GM21447 (cell line): ENCODE data around the gene GSDME.

ENCODE experiments used
- ATAC-seq: cut with Tn5 transposase; IDR thresholded peaks from one replicate; pipeline ENCODE4 v1.9.1; 2021; ENCODE audit not compliant: unreplicated experiment

The GSDME gene

DNA sequence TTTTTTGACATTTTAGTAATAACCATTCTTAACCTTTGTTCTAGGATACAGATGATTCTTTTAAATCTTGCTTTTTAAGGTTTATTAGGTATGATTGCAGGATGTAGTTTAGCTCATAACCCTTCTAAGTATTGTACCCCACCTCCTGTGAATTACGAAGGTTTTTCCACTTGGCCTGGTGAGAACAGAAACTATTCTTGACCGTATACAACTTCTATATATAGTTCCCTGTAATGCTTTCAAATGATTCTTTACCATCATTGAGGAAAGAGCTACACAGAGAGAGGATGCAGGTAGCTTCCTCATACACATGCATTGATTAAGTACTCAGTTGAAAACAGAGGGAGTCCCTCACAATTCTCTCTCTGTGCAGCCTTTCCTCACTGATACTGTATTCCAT is 97.8 kb downstream of the GSDME start:
- peak; percentile 86 for ATAC-seq

GRCh38 chr7:24657980-24658379 is 99.3 kb downstream of the GSDME start:
- ATAC-seq: no peak

DNA sequence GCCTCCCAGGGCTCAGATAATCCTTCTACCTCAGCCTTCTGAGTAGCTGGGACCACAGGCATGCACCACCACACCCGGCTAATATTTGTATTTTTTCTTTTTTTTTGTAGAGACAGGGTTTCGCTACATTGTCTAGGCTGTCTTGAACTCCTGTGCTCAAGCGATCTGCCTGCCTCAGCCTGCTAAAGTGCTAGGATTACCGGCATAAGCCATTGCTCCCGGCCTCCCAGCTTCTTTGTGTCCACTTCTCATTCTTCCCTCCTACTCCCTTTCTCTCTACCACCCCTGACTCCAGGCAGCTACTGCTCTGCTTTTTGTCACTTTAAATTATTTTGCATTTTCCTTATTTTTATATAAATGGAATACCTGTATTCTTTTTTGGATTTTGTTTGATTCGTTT is 100.7 kb downstream of the GSDME start:
- no peak for ATAC-seq

GRCh38 chr7:24654305-24654704 is 103.0 kb downstream of the GSDME start:
- ATAC-seq: no peak

- no peak for ATAC-seq
Observed at GRCh38 chr7:24653316-24654085, 103.8 kb downstream of the GSDME start.

DNA sequence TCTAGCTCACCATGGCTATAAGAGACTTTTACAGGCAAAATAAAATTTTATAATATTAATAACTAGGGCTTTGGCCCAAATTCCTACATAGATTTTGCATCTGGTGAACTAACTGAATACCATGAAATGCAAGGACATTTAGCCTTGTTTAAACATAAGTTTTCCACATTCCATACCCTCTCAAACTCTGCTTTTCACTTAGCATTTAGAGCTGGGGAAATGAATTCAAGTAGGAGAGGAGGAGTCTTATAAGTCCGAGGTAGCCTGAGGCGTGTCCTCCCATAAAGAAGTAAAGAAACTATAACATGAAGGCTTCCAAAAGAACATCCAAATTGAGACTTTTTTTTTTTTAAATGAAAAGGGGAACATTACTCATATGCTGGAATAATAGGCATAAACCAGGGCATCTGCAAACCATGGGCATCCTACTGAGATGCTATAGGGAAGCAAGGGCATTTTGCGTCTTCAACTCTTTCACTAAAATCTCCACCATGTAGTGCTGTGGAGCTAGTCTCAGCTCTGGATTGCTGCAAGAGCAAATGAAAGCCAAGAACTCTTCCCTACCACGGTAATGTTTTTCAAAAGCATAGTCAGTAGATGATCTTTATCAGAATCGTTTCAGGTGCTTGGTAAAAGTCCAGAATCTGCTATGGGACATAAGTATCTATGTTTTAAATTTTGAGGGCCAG is 104.9 kb downstream of the GSDME start:
- no peak for ATAC-seq
